Testis (tissue), 3 donors: ENCODE results near the gene PGM2L1. TPM values are rescaled to one million over a fixed set of nuclear protein-coding genes. Genes with fewer than 3 reads are reported as not detected.

Experiments used
- DNase-seq: peaks from one replicate; pipeline ENCODE4 v3.0.0-alpha.2; 2019
- H3K27ac ChIP-seq, 2 donors: fragments of 200-600 bp; sonication (generic); one replicate each; pipeline ENCODE4 v1.5.1; 2019
- H3K27me3 ChIP-seq: fragments of 200-600 bp; sonication (generic); one replicate; pipeline ENCODE4 v1.5.1; 2019
- H3K36me3 ChIP-seq: fragments of 200-600 bp; sonication (generic); one replicate; pipeline ENCODE4 v1.5.1; 2017; ENCODE audit warnings: low read depth; ENCODE audit errors: missing control alignments
- H3K4me1 ChIP-seq: fragments of 200-600 bp; sonication (generic); one replicate; pipeline ENCODE4 v1.5.1; 2019
- H3K4me3 ChIP-seq, 2 donors: fragments of 200-600 bp; sonication (generic); one replicate each; pipeline ENCODE4 v1.5.1; 2017 to 2019
- H3K9me3 ChIP-seq: fragments of 200-600 bp; sonication (generic); one replicate; pipeline ENCODE4 v1.5.1; 2017
- POLR2A ChIP-seq: fragments of 450-650 bp; IDR thresholded peaks from one replicate; pipeline ENCODE4 v1.6.1; 2017; ENCODE audit warnings: antibody characterized with exemption, mild to moderate bottlenecking, moderate library complexity
- WGBS, 2 donors: methylation state at CpG; one replicate each; pipeline ENCODE4 v1.1.5; 2018; 5-methylcytosine and 5-hydroxymethylcytosine counted together
- intact Hi-C: fragments of 100-400 bp; cut with DNase I; formaldehyde crosslinking; loops from one replicate; pipeline ENCODE4 v1.15.1; 2023; ENCODE audit warnings: low total_unique reads
- polyA plus RNA-seq: library from polyadenylated mRNA; stranded (reverse); fragments of 350-450 nt; fragmentation: Illumina TruSeq; extraction: RNeasy Lipid Tissue Mini Kit (QIAGEN cat#74804); gene quantifications from one replicate; pipeline ENCODE4 v1.2.3, GENCODE V29; 2014; ENCODE audit warnings: low read depth, low replicate concordance; ENCODE audit not compliant: insufficient read depth
- total RNA-seq, 2 donors: library from RNA; depleted of rRNA; stranded (reverse); fragments of >200 nt; gene quantifications; one replicate each; pipeline ENCODE4 v1.2.3, GENCODE V29; 2016
- TF ChIP-seq, protein P1 (sequence below), 3 experiments: fragments of 450-650 bp in 2 of 3; fragments of 200-600 bp in 1 of 3; sonication (generic) in 1 of 3; IDR thresholded peaks; one replicate each; pipeline ENCODE4 v1.5.1; 2016 to 2019; ENCODE audit warnings: antibody characterized with exemption in 3 of 3, mild to moderate bottlenecking in 2 of 3, moderate library complexity in 1 of 3

The PGM2L1 gene
- total and polyA plus RNA-seq, 3 donors from 2014 or later: 1.8 to 2.4 (median 2.0) TPM

DNA sequence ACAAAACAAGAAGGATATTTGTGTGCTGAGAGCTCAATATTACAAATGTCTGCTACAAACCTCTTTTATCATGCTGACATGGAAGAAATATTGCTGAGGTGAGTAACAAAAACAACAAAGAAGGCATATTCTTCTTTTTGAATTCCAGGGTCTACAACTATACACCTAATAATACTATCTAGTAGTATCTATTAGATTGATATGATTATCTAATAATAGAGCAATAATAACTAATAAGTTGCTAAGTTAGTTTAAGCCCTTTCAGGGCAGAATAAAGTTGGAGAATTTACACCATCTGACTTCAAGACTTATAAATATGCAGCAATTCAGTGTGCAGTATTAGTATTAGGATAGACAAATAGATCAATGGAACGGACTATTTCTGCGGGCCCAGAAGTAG is 11.4 kb upstream of the PGM2L1 start:
- intact Hi-C loops: no loop called here
- 95 to 100% methylated on average over 2 of the region's 2 CpGs for WGBS, 2 donors
- TF ChIP-seq POLR2A: no peak
- TF ChIP-seq, protein P1, sequence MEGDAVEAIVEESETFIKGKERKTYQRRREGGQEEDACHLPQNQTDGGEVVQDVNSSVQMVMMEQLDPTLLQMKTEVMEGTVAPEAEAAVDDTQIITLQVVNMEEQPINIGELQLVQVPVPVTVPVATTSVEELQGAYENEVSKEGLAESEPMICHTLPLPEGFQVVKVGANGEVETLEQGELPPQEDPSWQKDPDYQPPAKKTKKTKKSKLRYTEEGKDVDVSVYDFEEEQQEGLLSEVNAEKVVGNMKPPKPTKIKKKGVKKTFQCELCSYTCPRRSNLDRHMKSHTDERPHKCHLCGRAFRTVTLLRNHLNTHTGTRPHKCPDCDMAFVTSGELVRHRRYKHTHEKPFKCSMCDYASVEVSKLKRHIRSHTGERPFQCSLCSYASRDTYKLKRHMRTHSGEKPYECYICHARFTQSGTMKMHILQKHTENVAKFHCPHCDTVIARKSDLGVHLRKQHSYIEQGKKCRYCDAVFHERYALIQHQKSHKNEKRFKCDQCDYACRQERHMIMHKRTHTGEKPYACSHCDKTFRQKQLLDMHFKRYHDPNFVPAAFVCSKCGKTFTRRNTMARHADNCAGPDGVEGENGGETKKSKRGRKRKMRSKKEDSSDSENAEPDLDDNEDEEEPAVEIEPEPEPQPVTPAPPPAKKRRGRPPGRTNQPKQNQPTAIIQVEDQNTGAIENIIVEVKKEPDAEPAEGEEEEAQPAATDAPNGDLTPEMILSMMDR (IDR thresholded peaks at IDR 0.05): no peak

GRCh38 chr11:74403607-74404321 is 5.5 kb upstream of the PGM2L1 start:
- no peak overlapping the region for H3K27ac ChIP-seq
- no peaks in the 10 kb centered on the region for H3K27me3 ChIP-seq
- WGBS, 2 donors: 74 to 75% methylated on average over 4 of the region's 4 CpGs
- intact Hi-C loops: no loop called here
- no peaks in the 10 kb centered on the region for H3K4me1 ChIP-seq
- H3K4me3 ChIP-seq: no peak overlapping the region
- no peak for TF ChIP-seq POLR2A
- TF ChIP-seq, protein P1 (IDR thresholded peaks at IDR 0.05): no peak
- no peak for DNase-seq
- H3K36me3 ChIP-seq: no peaks in the 10 kb centered on the region
- H3K9me3 ChIP-seq: no peaks in the 10 kb centered on the region

More for the DNA sequence above, 11.4 kb upstream of the PGM2L1 start:
- Histone ChIP-seq H3K27ac (no peak overlapping the region), H3K4me1 (no peaks in the 10 kb centered on the region), H3K36me3 (no peaks in the 10 kb centered on the region), H3K4me3 (no peak overlapping the region), H3K27me3 (no peaks in the 10 kb centered on the region), H3K9me3 (no peaks in the 10 kb centered on the region)
- DNase-seq: no peak

DNA sequence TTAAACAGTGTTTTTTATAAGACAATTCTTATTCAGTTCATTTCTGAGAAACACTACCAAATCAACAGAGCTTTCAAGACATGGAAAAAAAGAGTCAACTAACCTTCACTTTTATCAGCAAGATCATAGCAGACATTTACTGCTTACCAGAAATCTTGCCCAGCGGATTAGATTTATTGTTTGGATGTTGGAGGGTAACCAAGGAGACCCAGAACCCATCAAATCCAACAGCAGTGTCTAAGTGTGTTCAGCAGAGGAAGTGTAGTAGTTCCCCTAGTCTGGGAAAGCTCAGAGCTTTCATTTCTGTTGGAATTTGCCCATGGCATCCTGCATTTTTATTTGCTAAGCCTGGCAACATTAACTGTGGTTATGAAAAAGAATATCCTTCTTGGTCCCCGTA is 2.4 kb upstream of the PGM2L1 start:
- WGBS, 2 donors: 83 to 89% methylated on average over 2 of the region's 2 CpGs
- intact Hi-C loops: no loop called here
- H3K4me1 ChIP-seq: no peaks in the 10 kb centered on the region
- no peak for DNase-seq
- H3K36me3 ChIP-seq: no peaks in the 10 kb centered on the region
- TF ChIP-seq, protein P1 (IDR thresholded peaks at IDR 0.05): no peak
- no peak for TF ChIP-seq POLR2A
- no peak overlapping the region for H3K27ac ChIP-seq
- no peaks in the 10 kb centered on the region for H3K9me3 ChIP-seq
- H3K4me3 ChIP-seq: no peak overlapping the region
- no peaks in the 10 kb centered on the region for H3K27me3 ChIP-seq

DNA sequence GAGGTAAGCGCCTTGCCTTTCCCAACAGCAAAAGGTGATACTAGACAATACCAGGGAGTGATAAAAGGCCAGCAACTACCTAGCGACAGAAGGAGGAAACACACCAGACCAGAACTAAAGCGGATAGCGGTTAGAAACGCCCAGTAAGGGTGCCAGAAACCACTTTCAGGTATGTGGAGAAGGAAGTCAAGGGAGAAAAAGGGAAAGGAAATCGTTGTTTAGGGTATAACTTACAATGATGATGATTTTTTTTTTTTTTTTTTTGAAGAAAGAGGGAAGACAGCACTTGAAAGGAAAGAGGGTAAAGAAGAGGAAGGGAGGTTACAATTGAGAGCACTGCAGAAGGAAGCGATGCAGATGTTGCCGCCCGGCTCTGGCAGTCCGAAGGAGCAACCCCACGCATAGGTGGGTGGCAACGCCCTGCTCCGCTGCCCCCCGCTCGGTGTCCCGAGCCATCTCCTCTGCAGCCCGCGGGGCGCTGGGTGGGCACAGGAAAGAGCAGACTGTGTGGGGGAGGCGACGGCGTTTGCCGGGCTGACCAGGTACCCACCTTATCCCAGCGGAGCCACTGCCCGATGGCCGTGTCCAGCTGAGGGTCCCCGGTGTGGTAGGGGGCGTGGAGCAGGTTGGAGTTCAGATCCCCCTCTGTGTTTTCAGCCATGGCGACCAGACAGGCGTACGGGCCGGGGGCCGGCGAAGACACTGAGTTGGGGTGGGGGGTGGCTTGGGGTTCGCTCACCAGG is 561 bp downstream of the PGM2L1 start:
- no peaks in the 10 kb centered on the region for H3K27me3 ChIP-seq
- H3K4me1 ChIP-seq: no peaks in the 10 kb centered on the region
- no peaks in the 10 kb centered on the region for H3K9me3 ChIP-seq
- H3K27ac ChIP-seq: peak overlapping the region; percentile 76 to 93
- peak; percentile 18 for DNase-seq
- WGBS, 2 donors: 2 to 3% methylated on average over 25 to 28 of the region's 35 CpGs
- H3K4me3 ChIP-seq: peak overlapping the region; percentile 76 to 79
- intact Hi-C loops: loop anchor here (10.0 kb wide), 1 partner anchor 57 kb away; no protein-coding TSS in a partner anchor
- TF ChIP-seq, protein P1 (IDR thresholded peaks at IDR 0.05): no peak
- TF ChIP-seq POLR2A: no peak
- no peaks in the 10 kb centered on the region for H3K36me3 ChIP-seq
